ENCODE measurements around the gene ANO7.
A peak's percentile ranks its signal among the peaks of the same experiment; 100 is the strongest.

ANO7 gene

DNA sequence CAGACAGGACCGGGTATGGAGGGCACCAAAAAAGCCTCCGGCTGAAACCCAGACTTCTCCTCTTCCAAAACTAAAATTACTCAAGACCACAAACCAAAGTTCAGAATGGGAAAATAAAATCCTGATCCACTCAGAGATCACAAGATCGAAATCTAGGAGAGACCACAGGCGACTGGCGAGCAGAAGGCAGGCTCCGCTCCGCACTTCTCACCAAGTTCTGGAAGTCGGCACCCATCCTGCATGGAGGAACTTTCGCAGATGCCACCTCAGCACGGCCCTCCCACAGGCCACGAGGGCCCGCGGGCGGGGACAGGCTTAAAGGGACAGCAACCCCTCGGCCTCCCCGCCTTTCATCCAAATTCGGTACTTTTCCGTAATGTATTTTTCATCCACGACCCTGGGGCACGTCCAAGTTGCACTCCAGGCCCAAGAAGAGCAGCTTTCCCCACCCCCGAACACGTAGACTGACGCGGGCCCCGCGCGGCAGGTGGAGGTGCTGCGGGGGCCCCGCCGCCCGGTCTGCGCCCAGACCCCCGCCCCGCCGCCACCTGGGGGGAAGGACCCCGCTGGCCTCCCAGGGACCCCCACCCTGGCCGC lies 83.3 kb downstream of the ANO7 start:
- H3K27ac Mint-ChIP-seq = peak overlapping the region; percentile 90 to 95 (median 90)

DNA sequence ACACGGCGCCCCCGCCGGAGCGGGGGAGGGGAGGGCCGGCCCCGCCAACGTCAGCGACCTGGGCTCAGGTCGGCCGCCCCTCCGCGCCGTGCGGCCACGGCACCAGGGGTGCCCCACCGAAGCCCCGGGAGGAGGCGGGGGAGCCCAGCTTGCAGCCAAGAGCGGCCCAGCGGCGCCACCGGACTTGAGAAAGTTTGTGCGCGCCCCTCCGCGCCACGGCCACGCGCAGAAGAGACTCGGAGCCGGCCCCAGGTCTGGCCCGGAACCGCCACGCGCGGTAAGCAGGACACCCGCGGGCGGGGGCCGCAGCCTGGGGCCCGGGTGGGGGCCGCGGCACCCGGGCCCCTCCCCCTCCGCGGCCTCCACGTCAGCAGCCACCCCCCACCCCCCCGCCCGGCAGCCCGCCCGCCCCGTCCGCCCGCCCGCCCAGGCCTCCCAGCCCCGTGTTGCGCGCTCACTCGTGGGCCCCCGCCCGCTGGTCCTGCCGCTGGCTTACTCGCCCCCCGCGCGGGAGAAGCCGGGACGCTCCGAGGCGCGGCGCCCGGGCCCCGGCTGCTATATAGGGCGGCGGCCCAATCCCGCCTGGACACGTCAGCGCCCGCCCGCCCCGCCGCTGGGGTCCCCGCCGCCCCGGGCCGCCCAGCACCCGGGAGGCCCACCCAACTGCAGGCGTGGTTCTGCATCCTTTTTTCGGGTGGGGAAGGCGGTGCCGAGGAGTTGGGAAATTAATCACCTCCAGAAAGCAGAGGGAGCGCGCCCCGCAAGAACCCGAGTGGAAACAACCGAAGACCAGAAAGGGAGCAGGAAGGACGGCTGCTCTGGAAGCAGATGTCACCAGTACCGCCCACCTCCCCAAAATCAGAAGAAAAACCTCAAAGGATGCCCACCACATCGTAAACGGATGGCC lies 84.1 kb downstream of the ANO7 start:
- Mint-ChIP-seq H3K27me3 (ENCODE audit: low read depth) (no peaks in the 10 kb centered on the region), H3K9me3 (peaks cover 12% of the 10 kb centered on the region)

More for the DNA sequence above, 83.3 kb downstream of the ANO7 start:
- TF ChIP-seq, protein P1, sequence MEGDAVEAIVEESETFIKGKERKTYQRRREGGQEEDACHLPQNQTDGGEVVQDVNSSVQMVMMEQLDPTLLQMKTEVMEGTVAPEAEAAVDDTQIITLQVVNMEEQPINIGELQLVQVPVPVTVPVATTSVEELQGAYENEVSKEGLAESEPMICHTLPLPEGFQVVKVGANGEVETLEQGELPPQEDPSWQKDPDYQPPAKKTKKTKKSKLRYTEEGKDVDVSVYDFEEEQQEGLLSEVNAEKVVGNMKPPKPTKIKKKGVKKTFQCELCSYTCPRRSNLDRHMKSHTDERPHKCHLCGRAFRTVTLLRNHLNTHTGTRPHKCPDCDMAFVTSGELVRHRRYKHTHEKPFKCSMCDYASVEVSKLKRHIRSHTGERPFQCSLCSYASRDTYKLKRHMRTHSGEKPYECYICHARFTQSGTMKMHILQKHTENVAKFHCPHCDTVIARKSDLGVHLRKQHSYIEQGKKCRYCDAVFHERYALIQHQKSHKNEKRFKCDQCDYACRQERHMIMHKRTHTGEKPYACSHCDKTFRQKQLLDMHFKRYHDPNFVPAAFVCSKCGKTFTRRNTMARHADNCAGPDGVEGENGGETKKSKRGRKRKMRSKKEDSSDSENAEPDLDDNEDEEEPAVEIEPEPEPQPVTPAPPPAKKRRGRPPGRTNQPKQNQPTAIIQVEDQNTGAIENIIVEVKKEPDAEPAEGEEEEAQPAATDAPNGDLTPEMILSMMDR (IDR thresholded peaks at IDR 0.05; ENCODE audit: unreplicated experiment in 3 of 3) = no peak
- no peaks in the 10 kb centered on the region for H3K27me3 Mint-ChIP-seq (ENCODE audit: low read depth)
- H3K36me3 Mint-ChIP-seq (ENCODE audit: low read depth) = peaks cover 49% of the 10 kb centered on the region
- peak overlapping the region; percentile 94 to 99 (median 98) for H3K4me3 Mint-ChIP-seq
- peaks cover 50% of the 10 kb centered on the region for H3K4me1 Mint-ChIP-seq
- peaks cover 12% of the 10 kb centered on the region for H3K9me3 Mint-ChIP-seq

GRCh38 chr2:241273210-241274020 lies 84.9 kb downstream of the ANO7 start:
- Mint-ChIP-seq H3K9me3 (peaks cover 12% of the 10 kb centered on the region), H3K36me3 (ENCODE audit: low read depth) (peaks cover 40% of the 10 kb centered on the region), H3K27ac (peak overlapping the region; percentile 31 to 73 (median 70)), H3K4me3 (peak overlapping the region; percentile 86 to 90 (median 86)), H3K4me1 (peaks cover 43% of the 10 kb centered on the region), H3K27me3 (ENCODE audit: low read depth) (no peaks in the 10 kb centered on the region)
- TF ChIP-seq, protein P1 (IDR thresholded peaks at IDR 0.05; ENCODE audit: unreplicated experiment in 3 of 3) = no peak

More for the DNA sequence above, 84.1 kb downstream of the ANO7 start:
- Mint-ChIP-seq H3K4me1 (peaks cover 50% of the 10 kb centered on the region), H3K27ac (peak overlapping the region; percentile 31 to 90 (median 73)), H3K36me3 (ENCODE audit: low read depth) (peaks cover 48% of the 10 kb centered on the region), H3K4me3 (peak overlapping the region; percentile 86 to 90 (median 86))
- TF ChIP-seq, protein P1 (IDR thresholded peaks at IDR 0.05; ENCODE audit: unreplicated experiment in 3 of 3) = no peak

GRCh38 chr2:241274127-241274526 lies 85.7 kb downstream of the ANO7 start:
- H3K4me1 Mint-ChIP-seq = peaks cover 38% of the 10 kb centered on the region
- H3K36me3 Mint-ChIP-seq (ENCODE audit: low read depth) = peaks cover 35% of the 10 kb centered on the region
- H3K4me3 Mint-ChIP-seq = peak overlapping the region; percentile 86 to 90 (median 86)
- no peaks in the 10 kb centered on the region for H3K27me3 Mint-ChIP-seq (ENCODE audit: low read depth)
- H3K27ac Mint-ChIP-seq = peak overlapping the region in 1 of 3 experiments; percentile 70
- TF ChIP-seq, protein P1 (IDR thresholded peaks at IDR 0.05; ENCODE audit: unreplicated experiment in 3 of 3) = no peak
- peaks cover 12% of the 10 kb centered on the region for H3K9me3 Mint-ChIP-seq

All from nephron (organoid).